GM12891 (cell line): Measurements from ENCODE around the gene DLGAP4.

Experiments
- DNase-seq: peaks from one replicate; pipeline ENCODE4 v3.0.0; 2011; ENCODE audit warnings: low spot score; ENCODE audit not compliant: insufficient read length
- FAIRE-seq: peaks from 2 replicates; lab custom pipeline; 2011; peaks lifted over from hg19 to GRCh38; lab: Jason Lieb, UNC
- PAX5 ChIP-seq: IDR thresholded peaks from 2 replicates; pipeline ENCODE4 v1.6.1; 2011; ENCODE audit warnings: low read length, moderate library complexity, mild to moderate bottlenecking; ENCODE audit not compliant: insufficient read depth, severe bottlenecking
- POLR2A ChIP-seq: IDR thresholded peaks from 2 replicates; pipeline ENCODE4 v1.6.1; 2011; ENCODE audit warnings: low read depth, low read length, control low read depth
- POLR2AphosphoS5 ChIP-seq: IDR thresholded peaks from 2 replicates; pipeline ENCODE4 v1.6.1; 2011; ENCODE audit warnings: low read depth, low read length, control low read depth
- POU2F2 ChIP-seq: IDR thresholded peaks from 2 replicates; pipeline ENCODE4 v1.6.1; 2011; ENCODE audit warnings: low read depth, mild to moderate bottlenecking, control low read depth, low read length, moderate library complexity
- SPI1 ChIP-seq: IDR thresholded peaks from 2 replicates; pipeline ENCODE4 v1.6.1; 2011; ENCODE audit warnings: low read depth, low read length, control low read depth
- TAF1 ChIP-seq: IDR thresholded peaks from 2 replicates; pipeline ENCODE4 v1.6.1; 2011; ENCODE audit warnings: low read depth, low read length, control low read depth

Gene DLGAP4

GRCh38 chr20:36402708-36403107, 96.6 kb downstream of the DLGAP4 start:
- TF ChIP-seq POU2F2 (no peak), POLR2AphosphoS5 (no peak), PAX5 (no peak), POLR2A (no peak), TAF1 (no peak), SPI1 (no peak)
- FAIRE-seq, result no peak

DNA sequence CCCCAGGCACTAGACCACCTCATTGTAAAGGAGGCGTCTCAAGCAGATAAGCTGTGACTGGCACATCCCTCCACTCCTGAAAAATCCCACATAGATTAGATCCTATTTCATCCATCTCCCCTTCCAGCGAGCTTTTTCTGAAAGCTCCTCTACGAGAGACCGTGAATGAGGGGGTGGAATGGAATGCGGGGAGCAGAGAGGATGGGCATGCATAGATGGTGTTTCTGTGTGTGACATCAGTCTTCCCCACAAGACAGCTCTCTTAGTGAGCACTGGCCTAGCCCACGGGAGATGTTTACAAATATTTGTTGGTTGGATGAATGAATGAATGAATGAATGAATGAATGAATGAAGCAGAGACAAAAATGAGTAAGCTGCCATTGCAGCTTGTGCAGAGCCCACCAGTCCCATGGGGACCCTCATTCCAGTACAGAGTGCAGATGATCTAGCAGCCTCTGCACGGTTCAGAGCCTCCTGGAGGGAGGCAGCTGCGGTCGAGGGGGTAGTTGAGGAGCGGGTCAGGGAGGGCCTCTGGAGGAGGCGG, 98.4 kb downstream of the DLGAP4 start:
- TF ChIP-seq PAX5 (no peak), POLR2AphosphoS5 (no peak), POU2F2 (no peak), TAF1 (no peak), SPI1 (no peak), POLR2A (no peak)
- FAIRE-seq, result no peak
- DNase-seq, result no peak

More at GRCh38 chr20:36402708-36403107, 96.6 kb downstream of the DLGAP4 start:
- no peak for DNase-seq

- DNase-seq (no peak), FAIRE-seq (no peak)
- TF ChIP-seq TAF1 (no peak), POLR2AphosphoS5 (no peak), SPI1 (no peak), POU2F2 (no peak)
Measured at GRCh38 chr20:36405255-36405654, 99.1 kb downstream of the DLGAP4 start.

DNA sequence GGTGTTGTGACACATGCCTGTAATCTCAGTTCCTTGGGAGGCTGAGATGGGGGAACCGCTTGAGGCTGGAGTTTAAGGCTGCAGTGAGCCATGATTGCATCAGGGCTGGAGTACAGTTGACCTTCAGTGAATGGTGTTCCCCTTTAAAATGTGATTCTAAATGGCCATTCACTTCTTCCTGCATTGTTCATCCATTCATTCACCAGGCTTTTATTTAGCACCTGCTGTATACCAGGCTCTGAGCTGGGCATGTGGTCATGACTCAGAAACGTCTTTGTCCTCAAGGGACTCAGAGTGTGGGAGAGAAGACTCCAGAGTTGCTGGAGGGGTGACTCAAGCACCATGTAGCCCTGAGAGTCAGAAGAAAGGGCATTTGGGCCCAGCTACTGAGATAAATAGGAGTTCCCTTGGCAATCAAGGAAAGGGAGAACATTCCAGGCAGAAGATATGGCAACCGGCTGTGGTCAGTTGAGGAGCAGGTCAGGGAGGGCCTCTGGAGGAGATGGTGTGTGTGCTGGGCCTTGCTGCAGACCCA, 101.1 kb downstream of the DLGAP4 start:
- TF ChIP-seq SPI1 (no peak), POU2F2 (no peak), TAF1 (no peak), POLR2A (no peak), POLR2AphosphoS5 (no peak), PAX5 (no peak)
- no peak for FAIRE-seq
- no peak for DNase-seq

- TF ChIP-seq POLR2A (no peak), PAX5 (no peak), TAF1 (no peak), SPI1 (no peak), POU2F2 (no peak), POLR2AphosphoS5 (no peak)
- no peak for DNase-seq
- no peak for FAIRE-seq
Measured at GRCh38 chr20:36408219-36408618, 102.1 kb downstream of the DLGAP4 start.

GRCh38 chr20:36411861-36412454, 105.8 kb downstream of the DLGAP4 start:
- FAIRE-seq, result no peak
- TF ChIP-seq POU2F2 (no peak), SPI1 (no peak), TAF1 (no peak), PAX5 (no peak), POLR2A (no peak), POLR2AphosphoS5 (no peak)
- DNase-seq, result no peak

GRCh38 chr20:36415475-36416002, 109.4 kb downstream of the DLGAP4 start:
- DNase-seq (no peak), FAIRE-seq (no peak)
- TF ChIP-seq PAX5 (no peak), POLR2AphosphoS5 (no peak), TAF1 (no peak), POLR2A (no peak), SPI1 (no peak), POU2F2 (no peak)

GRCh38 chr20:36418711-36419110, 112.6 kb downstream of the DLGAP4 start:
- TF ChIP-seq POLR2AphosphoS5 (no peak), POLR2A (no peak), POU2F2 (no peak), PAX5 (no peak), TAF1 (no peak), SPI1 (no peak)
- no peak for DNase-seq
- no peak for FAIRE-seq

- DNase-seq, result no peak
- TF ChIP-seq POU2F2 (no peak), SPI1 (no peak), POLR2A (no peak), PAX5 (no peak), TAF1 (no peak), POLR2AphosphoS5 (no peak)
- FAIRE-seq, result no peak
Measured at GRCh38 chr20:36421641-36422040, 115.5 kb downstream of the DLGAP4 start.

DNA sequence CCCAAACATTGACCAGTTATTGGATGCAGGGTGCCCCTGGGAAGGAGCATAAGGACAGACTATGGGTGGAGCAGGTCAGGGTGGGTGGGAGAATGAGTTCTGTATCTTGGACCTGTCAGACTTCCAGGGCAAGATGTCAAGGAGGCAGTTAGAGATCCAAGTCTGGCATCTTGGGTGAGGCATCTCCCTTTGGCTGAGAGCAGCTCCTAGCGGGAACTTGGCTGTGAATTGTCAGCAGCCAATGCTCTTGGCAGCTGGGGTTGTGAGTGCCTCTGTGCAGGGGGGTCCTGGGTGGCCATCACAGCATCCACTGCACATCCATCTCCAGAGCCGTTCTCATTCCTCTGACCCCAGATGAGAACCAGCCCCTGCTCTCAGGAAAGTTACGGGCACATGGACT, 118.2 kb downstream of the DLGAP4 start:
- DNase-seq, result no peak
- no peak for FAIRE-seq
- no peak for TF ChIP-seq SPI1
- TF ChIP-seq POLR2A, result no peak
